CD4-positive, CD25-positive, alpha-beta regulatory T cell (primary cell): ENCODE measurements around the gene E2F1. TPM values are rescaled to one million over a fixed set of nuclear protein-coding genes. Genes with fewer than 3 reads are reported as not detected.
A peak's percentile ranks its signal among the peaks of the same experiment; 100 is the strongest.
"Not testable (repeated sequence)": the region's sequence is repeated elsewhere in the genome, so short reads cannot be mapped to it uniquely, and the experiment has no call there.

Source experiments
- ATAC-seq, 2 donors: fragments of 150-1000 bp; cut with Tn5 transposase; one replicate each; pipeline ENCODE4 v1.10.0; 2021; ENCODE audit warnings: low read depth in 2 of 2, moderate number of reproducible peaks in 2 of 2, moderate library complexity in 1 of 2
- DNase-seq, 3 donors: peaks; one replicate each; pipeline versions ENCODE4 v3.0.0 to v3.0.0-alpha.2; 2012 to 2022; ENCODE audit warnings: mixed read lengths in 1 of 3
- H3K27ac ChIP-seq: one replicate; pipeline ENCODE4 v1.7.0; 2013; ENCODE audit warnings: mild to moderate bottlenecking, low read length; ENCODE audit not compliant: insufficient read depth, poor library complexity, severe bottlenecking
- H3K27me3 ChIP-seq: one replicate; pipeline ENCODE4 v1.7.0; 2013; ENCODE audit warnings: low read length; ENCODE audit not compliant: control insufficient read depth, insufficient read depth
- H3K36me3 ChIP-seq: one replicate; pipeline ENCODE4 v1.7.0; 2013; ENCODE audit warnings: mild to moderate bottlenecking, low read length, moderate library complexity; ENCODE audit not compliant: control insufficient read depth, insufficient read depth
- H3K4me1 ChIP-seq: 2 replicates; pipeline ENCODE4 v1.7.0; 2013; ENCODE audit warnings: mild to moderate bottlenecking, low read length; ENCODE audit not compliant: insufficient read depth, control insufficient read depth, poor library complexity, severe bottlenecking
- H3K4me3 ChIP-seq: one replicate; pipeline ENCODE4 v1.7.0; 2013; ENCODE audit warnings: low read depth, mild to moderate bottlenecking, low read length, moderate library complexity
- H3K9me3 ChIP-seq, 2 experiments: 1 replicate in 1 of 2; 2 replicates in 1 of 2; pipeline ENCODE4 v1.7.0; 2013; ENCODE audit warnings: low read length in 2 of 2, mild to moderate bottlenecking in 1 of 2, moderate library complexity in 1 of 2; ENCODE audit not compliant: control insufficient read depth in 2 of 2
- H3K27ac Mint-ChIP-seq, 3 donors: one replicate each; pipeline ENCODE4 v1.8.0; 2020 to 2022; ENCODE audit warnings: mild to moderate bottlenecking in 3 of 3, mixed read lengths in 3 of 3, moderate library complexity in 2 of 3
- H3K27me3 Mint-ChIP-seq: one replicate; pipeline ENCODE4 v1.8.0; 2022; ENCODE audit warnings: mild to moderate bottlenecking, mixed read lengths
- H3K36me3 Mint-ChIP-seq: one replicate; pipeline ENCODE4 v1.8.0; 2020; ENCODE audit warnings: mixed read lengths
- H3K4me1 Mint-ChIP-seq, 4 donors: one replicate each; pipeline ENCODE4 v1.8.0; 2020 to 2022; ENCODE audit warnings: mixed read lengths in 4 of 4, mild to moderate bottlenecking in 1 of 4
- H3K4me3 Mint-ChIP-seq, 4 donors: one replicate each; pipeline ENCODE4 v1.8.0; 2020 to 2022; ENCODE audit warnings: mild to moderate bottlenecking in 4 of 4, mixed read lengths in 4 of 4, moderate library complexity in 3 of 4
- H3K9me3 Mint-ChIP-seq, 7 donors: one replicate each; pipeline ENCODE4 v1.8.0; 2020 to 2022; ENCODE audit warnings: mixed read lengths in 7 of 7, mild to moderate bottlenecking in 3 of 7, moderate library complexity in 2 of 7
- polyA plus RNA-seq, 4 donors: library from polyadenylated mRNA; unstranded; fragments of 300-500 nt; fragmentation: Illumina TruSeq; gene quantifications; one replicate each; pipeline ENCODE4 v1.2.3, GENCODE V29; 2021
- total RNA-seq: library from RNA; stranded (reverse); gene quantifications from one replicate; pipeline ENCODE4 v1.2.3, GENCODE V29; 2022

Gene E2F1
- total and polyA plus RNA-seq, 5 donors from 2014 or later, result 0.48 to 3.1 (median 0.94) TPM

- peaks cover 13% of the 10 kb centered on the region for H3K36me3 Mint-ChIP-seq
- no peak for DNase-seq
- H3K27me3 ChIP-seq, result no peaks in the 10 kb centered on the region
These were observed 36.9 kb downstream of the E2F1 start for GRCh38 chr20:33649201-33649681.

DNA sequence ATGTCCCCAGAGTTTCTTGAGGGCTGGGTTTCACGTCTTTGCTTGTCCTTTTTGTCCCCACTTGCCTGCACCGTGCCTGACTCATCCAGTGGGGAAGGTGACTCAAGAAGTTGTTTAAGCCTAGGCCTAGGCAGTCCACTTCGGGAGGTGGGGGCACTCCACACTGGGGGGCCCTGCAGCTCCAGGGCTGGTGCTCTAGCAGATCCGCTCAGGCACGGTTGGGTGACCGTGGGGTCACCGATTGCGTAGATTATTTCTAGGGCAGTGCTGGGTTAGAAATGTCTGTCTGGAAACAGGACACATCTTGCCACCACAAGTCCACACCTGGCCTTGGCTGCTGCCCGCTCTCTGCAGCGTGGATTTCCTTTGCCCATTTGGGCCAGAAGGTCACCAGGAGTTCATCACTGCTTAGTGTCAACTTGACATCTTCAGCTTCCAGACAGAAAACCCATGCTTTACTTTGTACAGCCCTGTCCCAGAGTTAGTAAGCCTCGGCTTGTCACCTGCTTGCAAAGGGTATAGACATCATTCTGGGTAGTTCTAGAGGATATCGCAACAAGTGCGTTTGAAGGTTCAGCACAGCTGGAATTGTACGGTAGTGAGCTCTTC is 37.7 kb downstream of the E2F1 start:
- DNase-seq (no peak), ATAC-seq (no peak)
- H3K4me1 ChIP-seq, result peaks cover 14% of the 10 kb centered on the region
- H3K27ac ChIP-seq, result no peak overlapping the region
- H3K36me3 ChIP-seq, result peaks cover 18% of the 10 kb centered on the region
- no peaks in the 10 kb centered on the region for H3K9me3 ChIP-seq
- H3K27me3 ChIP-seq, result no peaks in the 10 kb centered on the region
- H3K4me3 ChIP-seq, result no peak overlapping the region
- no peak overlapping the region for H3K27ac Mint-ChIP-seq
- H3K4me3 Mint-ChIP-seq, result peak overlapping the region in 1 of 4 donors; percentile 33
- H3K36me3 Mint-ChIP-seq, result peaks cover 13% of the 10 kb centered on the region
- H3K4me1 Mint-ChIP-seq, result peaks cover 6 to 52% (median 24%) of the 10 kb centered on the region in 4 donors
- no peaks in the 10 kb centered on the region for H3K27me3 Mint-ChIP-seq
- H3K9me3 Mint-ChIP-seq, result no peaks in the 10 kb centered on the region

More at GRCh38 chr20:33649201-33649681, 36.9 kb downstream of the E2F1 start:
- peak overlapping the region in 1 of 4 donors; percentile 19 for H3K4me3 Mint-ChIP-seq
- H3K4me1 Mint-ChIP-seq, result peaks cover 8 to 52% (median 24%) of the 10 kb centered on the region in 4 donors
- Histone ChIP-seq H3K4me3 (no peak overlapping the region), H3K36me3 (peaks cover 13% of the 10 kb centered on the region), H3K27ac (no peak overlapping the region), H3K9me3 (no peaks in the 10 kb centered on the region), H3K4me1 (peaks cover 14% of the 10 kb centered on the region)
- ATAC-seq, result no peak
- no peaks in the 10 kb centered on the region for H3K27me3 Mint-ChIP-seq
- no peaks in the 10 kb centered on the region for H3K9me3 Mint-ChIP-seq
- H3K27ac Mint-ChIP-seq, result peak overlapping the region in 1 of 3 donors; percentile 47

GRCh38 chr20:33647603-33648395 is 38.4 kb downstream of the E2F1 start:
- DNase-seq (peak in 1 of 3 donors; percentile 45), ATAC-seq (no peak)
- Histone ChIP-seq H3K4me3 (no peak overlapping the region), H3K27me3 (no peaks in the 10 kb centered on the region), H3K36me3 (peaks cover 18% of the 10 kb centered on the region), H3K27ac (no peak overlapping the region), H3K4me1 (peaks cover 14% of the 10 kb centered on the region), H3K9me3 (no peaks in the 10 kb centered on the region)
- Mint-ChIP-seq H3K4me3 (peak overlapping the region in 2 of 4 donors; percentile 27 to 33), H3K9me3 (no peaks in the 10 kb centered on the region), H3K27ac (peak overlapping the region; percentile 11 to 83 (median 68)), H3K4me1 (peaks cover 6 to 51% (median 21%) of the 10 kb centered on the region in 4 donors), H3K27me3 (no peaks in the 10 kb centered on the region), H3K36me3 (peaks cover 13% of the 10 kb centered on the region)

- Histone ChIP-seq H3K36me3 (peaks cover 18% of the 10 kb centered on the region), H3K4me1 (peaks cover 14% of the 10 kb centered on the region)
- not testable (repeated sequence) for H3K27me3 Mint-ChIP-seq, H3K27me3 ChIP-seq, DNase-seq, H3K9me3 ChIP-seq, H3K27ac ChIP-seq, H3K4me3 ChIP-seq, H3K9me3 Mint-ChIP-seq, ATAC-seq
- Mint-ChIP-seq H3K27ac (peak overlapping the region in 1 of 3 donors; percentile 11), H3K4me1 (peaks cover 5 to 45% (median 18%) of the 10 kb centered on the region in 4 donors), H3K36me3 (peaks cover 13% of the 10 kb centered on the region), H3K4me3 (peak overlapping the region in 2 of 4 donors; percentile 32 to 33)
These were observed 39.1 kb downstream of the E2F1 start for GRCh38 chr20:33646959-33647602.

- ATAC-seq (no peak), DNase-seq (no peak)
- H3K36me3 Mint-ChIP-seq, result peaks cover 13% of the 10 kb centered on the region
- no peak overlapping the region for H3K4me3 ChIP-seq
- H3K27me3 Mint-ChIP-seq, result no peaks in the 10 kb centered on the region
- no peaks in the 10 kb centered on the region for H3K9me3 ChIP-seq
- H3K4me1 Mint-ChIP-seq, result peaks cover 3 to 36% (median 13%) of the 10 kb centered on the region in 4 donors
- no peak overlapping the region for H3K27ac ChIP-seq
- H3K4me1 ChIP-seq, result peaks cover 14% of the 10 kb centered on the region
- H3K27ac Mint-ChIP-seq, result no peak overlapping the region
- H3K27me3 ChIP-seq, result no peaks in the 10 kb centered on the region
- no peak overlapping the region for H3K4me3 Mint-ChIP-seq
- peaks cover 25% of the 10 kb centered on the region for H3K36me3 ChIP-seq
- no peaks in the 10 kb centered on the region for H3K9me3 Mint-ChIP-seq
These were observed 40.0 kb downstream of the E2F1 start for GRCh38 chr20:33646191-33646590.

DNA sequence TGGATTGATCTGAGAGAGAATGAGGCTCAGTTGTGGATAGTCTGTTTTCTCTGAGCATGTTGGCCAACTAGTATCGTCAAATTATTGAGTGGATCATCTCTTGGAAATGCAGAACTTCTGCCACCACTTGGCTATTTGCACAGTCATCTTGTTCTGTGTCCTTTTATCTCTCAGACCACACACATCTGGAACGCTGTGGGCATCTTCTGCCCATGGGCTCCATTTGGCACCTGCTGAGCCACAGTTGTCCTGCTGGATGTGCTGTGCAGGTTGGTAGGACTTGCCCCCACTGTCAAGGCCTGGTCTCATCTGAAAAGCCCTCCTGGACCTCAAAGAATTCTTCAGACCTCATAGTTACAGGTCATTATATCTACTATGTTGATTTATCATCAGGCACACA is 40.8 kb downstream of the E2F1 start:
- DNase-seq, result no peak
- no peak overlapping the region for H3K4me3 ChIP-seq
- no peaks in the 10 kb centered on the region for H3K9me3 ChIP-seq
- peaks cover 32% of the 10 kb centered on the region for H3K36me3 ChIP-seq
- Mint-ChIP-seq H3K27ac (peak overlapping the region in 1 of 3 donors; percentile 79), H3K4me1 (peaks cover 3 to 35% (median 14%) of the 10 kb centered on the region in 4 donors), H3K9me3 (no peaks in the 10 kb centered on the region), H3K27me3 (no peaks in the 10 kb centered on the region), H3K36me3 (peaks cover 16% of the 10 kb centered on the region), H3K4me3 (peak overlapping the region in 1 of 4 donors; percentile 44)
- H3K27me3 ChIP-seq, result no peaks in the 10 kb centered on the region
- no peak for ATAC-seq
- H3K4me1 ChIP-seq, result peaks cover 14% of the 10 kb centered on the region
- no peak overlapping the region for H3K27ac ChIP-seq

DNA sequence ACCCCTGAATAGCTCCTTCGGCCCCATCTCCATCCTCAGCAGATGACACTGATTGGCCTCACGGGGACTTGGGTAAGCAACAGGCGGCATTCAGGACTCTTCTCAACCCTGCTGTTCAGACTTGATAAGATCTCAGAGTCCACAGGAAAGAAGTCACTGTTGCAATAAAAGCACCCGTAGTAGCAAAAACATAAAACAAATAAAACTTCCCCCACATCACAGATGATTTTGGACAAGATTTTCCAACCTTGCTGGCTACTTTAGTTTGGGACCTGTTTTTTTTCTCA is 41.2 kb downstream of the E2F1 start:
- no peaks in the 10 kb centered on the region for H3K9me3 ChIP-seq
- H3K36me3 ChIP-seq, result peaks cover 34% of the 10 kb centered on the region
- H3K4me1 ChIP-seq, result peaks cover 14% of the 10 kb centered on the region
- Mint-ChIP-seq H3K4me3 (no peak overlapping the region), H3K4me1 (peaks cover 3 to 35% (median 14%) of the 10 kb centered on the region in 4 donors), H3K27ac (peak overlapping the region in 1 of 3 donors; percentile 79), H3K27me3 (no peaks in the 10 kb centered on the region), H3K36me3 (peaks cover 19% of the 10 kb centered on the region), H3K9me3 (no peaks in the 10 kb centered on the region)
- no peak for DNase-seq
- no peak for ATAC-seq
- H3K27ac ChIP-seq, result no peak overlapping the region
- H3K27me3 ChIP-seq, result no peaks in the 10 kb centered on the region
- no peak overlapping the region for H3K4me3 ChIP-seq
